Measurements from ENCODE around the gene OAF.
A peak's percentile ranks its signal among the peaks of the same experiment; 100 is the strongest.

The OAF gene

GRCh38 chr11:120231963-120232362 lies 21.1 kb downstream of the OAF start:
- no peak for DNase-seq (ENCODE audit: low read depth)
- TF ChIP-seq CTCF (IDR thresholded peaks at IDR 0.05; ENCODE audit: control insufficient read depth, insufficient read depth, low read depth, low read length, missing control alignments): no peak
- H3K4me3 ChIP-seq (ENCODE audit: control insufficient read depth, low read depth, low read length): no peak overlapping the region

GRCh38 chr11:120233207-120233803 lies 22.5 kb downstream of the OAF start:
- H3K4me3 ChIP-seq (ENCODE audit: control insufficient read depth, low read depth, low read length): no peak overlapping the region
- no peak for DNase-seq (ENCODE audit: low read depth)
- no peak for TF ChIP-seq CTCF (IDR thresholded peaks at IDR 0.05; ENCODE audit: control insufficient read depth, insufficient read depth, low read depth, low read length, missing control alignments)

- TF ChIP-seq CTCF (IDR thresholded peaks at IDR 0.05; ENCODE audit: control insufficient read depth, insufficient read depth, low read depth, low read length, missing control alignments): peak; percentile 79
- DNase-seq (ENCODE audit: low read depth): no peak
- H3K4me3 ChIP-seq (ENCODE audit: control insufficient read depth, low read depth, low read length): no peak overlapping the region
Measured at GRCh38 chr11:120235024-120235628, 24.3 kb downstream of the OAF start.

GRCh38 chr11:120236169-120237107 lies 25.6 kb downstream of the OAF start:
- no peak for DNase-seq (ENCODE audit: low read depth)
- TF ChIP-seq CTCF (IDR thresholded peaks at IDR 0.05; ENCODE audit: control insufficient read depth, insufficient read depth, low read depth, low read length, missing control alignments): no peak
- no peak overlapping the region for H3K4me3 ChIP-seq (ENCODE audit: control insufficient read depth, low read depth, low read length)

GRCh38 chr11:120238968-120239620 lies 28.3 kb downstream of the OAF start:
- no peak for TF ChIP-seq CTCF (IDR thresholded peaks at IDR 0.05; ENCODE audit: control insufficient read depth, insufficient read depth, low read depth, low read length, missing control alignments)

More at GRCh38 chr11:120238968-120239620, 28.3 kb downstream of the OAF start:
- H3K4me3 ChIP-seq (ENCODE audit: control insufficient read depth, low read depth, low read length): no peak overlapping the region
- DNase-seq (ENCODE audit: low read depth): no peak

All from AG09309 (cell line).